Chondrocyte (in vitro differentiated cells): Measurements from ENCODE around the gene REC114. TPM values are rescaled to one million over a fixed set of nuclear protein-coding genes. Genes with fewer than 3 reads are reported as not detected.
A peak's percentile ranks its signal among the peaks of the same experiment; 100 is the strongest.

Source experiments
- DNase-seq: peaks from one replicate; pipeline ENCODE4 v3.0.0; 2021; ENCODE audit warnings: mixed read lengths, low spot score
- H3K27ac Mint-ChIP-seq: one replicate; pipeline ENCODE4 v1.8.0; 2021; ENCODE audit warnings: mild to moderate bottlenecking, moderate library complexity, mixed read lengths; ENCODE audit not compliant: unreplicated experiment
- H3K27me3 Mint-ChIP-seq: 2 replicates; pipeline ENCODE4 v1.8.0; 2021; ENCODE audit warnings: low read depth, mixed read lengths
- H3K36me3 Mint-ChIP-seq: 2 replicates; pipeline ENCODE4 v1.8.0; 2021; ENCODE audit warnings: low read depth, mixed read lengths
- H3K4me1 Mint-ChIP-seq: 2 replicates; pipeline ENCODE4 v1.8.0; 2021; ENCODE audit warnings: low read depth, mild to moderate bottlenecking, mixed read lengths
- H3K4me3 Mint-ChIP-seq: one replicate; pipeline ENCODE4 v1.8.0; 2021; ENCODE audit warnings: mild to moderate bottlenecking, moderate library complexity, mixed read lengths; ENCODE audit not compliant: unreplicated experiment
- H3K9me3 Mint-ChIP-seq: 2 replicates; pipeline ENCODE4 v1.8.0; 2021; ENCODE audit warnings: low read depth, mixed read lengths
- total RNA-seq: library from RNA; stranded (reverse); gene quantifications from 3 replicates; pipeline ENCODE4 v1.2.1, GENCODE V29; 2021
- TF ChIP-seq, protein P1 (sequence below): fragments of 200-600 bp; sonication (generic); IDR thresholded peaks from 2 replicates; pipeline ENCODE4 v1.5.0; 2021; ENCODE audit warnings: antibody characterized with exemption, mild to moderate bottlenecking, moderate library complexity

REC114 gene
- total RNA-seq, 1 donor from 2014 or later = not detected

DNA sequence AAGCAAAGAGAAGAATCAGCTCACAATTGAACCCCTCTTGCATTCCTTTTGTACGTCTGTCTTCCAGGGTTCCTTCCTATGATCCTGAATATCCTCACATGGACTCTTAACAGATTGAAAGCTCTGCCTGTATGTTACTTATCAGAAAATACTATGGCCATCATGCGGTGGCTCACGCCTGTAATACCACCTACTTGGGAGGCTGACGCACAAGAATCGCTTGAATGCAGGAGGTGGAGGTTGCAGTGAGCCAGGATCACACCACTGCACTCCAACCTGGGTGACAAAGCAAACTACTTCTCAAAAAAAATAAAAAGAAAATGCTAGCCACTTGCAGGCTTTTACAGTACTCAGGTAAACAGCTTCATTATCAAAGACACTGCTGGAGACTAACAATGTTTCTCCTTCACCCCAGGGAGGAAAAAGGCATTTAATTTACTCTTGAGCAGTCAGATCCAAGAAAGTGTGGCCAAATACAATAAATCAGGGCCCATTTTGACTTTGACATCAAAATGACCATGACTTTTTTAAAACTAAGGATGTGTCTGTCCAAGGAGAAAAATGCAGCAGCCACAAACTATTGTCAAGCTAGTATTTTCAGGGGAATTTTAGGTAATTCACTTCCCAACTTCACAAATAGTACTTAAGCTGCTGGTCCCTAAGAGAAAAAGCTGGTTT is 162.9 kb downstream of the REC114 start:
- Mint-ChIP-seq H3K36me3 (no peaks in the 10 kb centered on the region), H3K4me3 (no peak overlapping the region), H3K27me3 (no peaks in the 10 kb centered on the region), H3K9me3 (no peaks in the 10 kb centered on the region), H3K4me1 (peaks cover 65% of the 10 kb centered on the region), H3K27ac (peak overlapping the region; percentile 59)
- TF ChIP-seq, protein P1, sequence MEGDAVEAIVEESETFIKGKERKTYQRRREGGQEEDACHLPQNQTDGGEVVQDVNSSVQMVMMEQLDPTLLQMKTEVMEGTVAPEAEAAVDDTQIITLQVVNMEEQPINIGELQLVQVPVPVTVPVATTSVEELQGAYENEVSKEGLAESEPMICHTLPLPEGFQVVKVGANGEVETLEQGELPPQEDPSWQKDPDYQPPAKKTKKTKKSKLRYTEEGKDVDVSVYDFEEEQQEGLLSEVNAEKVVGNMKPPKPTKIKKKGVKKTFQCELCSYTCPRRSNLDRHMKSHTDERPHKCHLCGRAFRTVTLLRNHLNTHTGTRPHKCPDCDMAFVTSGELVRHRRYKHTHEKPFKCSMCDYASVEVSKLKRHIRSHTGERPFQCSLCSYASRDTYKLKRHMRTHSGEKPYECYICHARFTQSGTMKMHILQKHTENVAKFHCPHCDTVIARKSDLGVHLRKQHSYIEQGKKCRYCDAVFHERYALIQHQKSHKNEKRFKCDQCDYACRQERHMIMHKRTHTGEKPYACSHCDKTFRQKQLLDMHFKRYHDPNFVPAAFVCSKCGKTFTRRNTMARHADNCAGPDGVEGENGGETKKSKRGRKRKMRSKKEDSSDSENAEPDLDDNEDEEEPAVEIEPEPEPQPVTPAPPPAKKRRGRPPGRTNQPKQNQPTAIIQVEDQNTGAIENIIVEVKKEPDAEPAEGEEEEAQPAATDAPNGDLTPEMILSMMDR = no peak
- DNase-seq = no peak

DNA sequence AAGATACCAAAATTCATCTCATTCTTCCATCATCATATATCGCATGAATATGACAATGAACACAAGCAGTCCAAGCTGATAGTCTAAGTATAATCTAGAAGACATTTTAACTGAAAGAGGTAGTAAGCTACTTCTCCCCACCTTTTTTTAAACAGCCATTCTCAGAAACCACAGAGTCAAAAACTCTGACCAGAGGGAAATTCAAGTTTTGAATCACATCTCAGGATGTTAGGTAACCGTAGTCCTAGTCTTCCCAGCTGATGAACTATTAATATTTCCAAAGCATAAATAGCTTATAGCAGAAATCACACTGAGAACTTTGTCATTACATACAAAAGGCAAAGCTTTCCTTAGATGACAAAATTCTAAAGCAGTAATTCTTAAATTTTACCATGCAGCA is 164.4 kb downstream of the REC114 start:
- H3K4me1 Mint-ChIP-seq = peaks cover 73% of the 10 kb centered on the region
- TF ChIP-seq, protein P1 = no peak
- H3K9me3 Mint-ChIP-seq = no peaks in the 10 kb centered on the region
- no peaks in the 10 kb centered on the region for H3K27me3 Mint-ChIP-seq
- no peaks in the 10 kb centered on the region for H3K36me3 Mint-ChIP-seq
- peak overlapping the region; percentile 34 for H3K27ac Mint-ChIP-seq
- no peak overlapping the region for H3K4me3 Mint-ChIP-seq
- DNase-seq = no peak

DNA sequence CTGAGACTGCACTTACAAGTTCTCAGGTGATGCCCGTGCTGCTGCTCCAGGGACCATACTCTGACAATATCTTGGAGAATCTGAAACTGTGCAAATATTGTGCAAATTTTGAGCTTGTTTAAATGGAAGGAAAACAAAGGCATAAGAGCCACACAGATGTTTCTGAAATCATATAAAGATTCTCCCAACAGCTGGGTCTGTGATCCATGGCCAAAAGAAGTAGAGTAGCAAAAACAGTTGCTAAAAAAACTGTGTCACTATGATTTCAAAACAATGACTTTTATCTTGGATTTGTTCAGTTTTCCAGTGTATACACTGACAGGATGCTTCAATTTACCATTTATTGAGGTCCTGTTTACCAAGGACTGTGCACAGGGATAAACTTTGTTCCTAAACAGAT is 164.9 kb downstream of the REC114 start:
- Mint-ChIP-seq H3K4me1 (peaks cover 75% of the 10 kb centered on the region), H3K27ac (no peak overlapping the region), H3K27me3 (no peaks in the 10 kb centered on the region)

DNA sequence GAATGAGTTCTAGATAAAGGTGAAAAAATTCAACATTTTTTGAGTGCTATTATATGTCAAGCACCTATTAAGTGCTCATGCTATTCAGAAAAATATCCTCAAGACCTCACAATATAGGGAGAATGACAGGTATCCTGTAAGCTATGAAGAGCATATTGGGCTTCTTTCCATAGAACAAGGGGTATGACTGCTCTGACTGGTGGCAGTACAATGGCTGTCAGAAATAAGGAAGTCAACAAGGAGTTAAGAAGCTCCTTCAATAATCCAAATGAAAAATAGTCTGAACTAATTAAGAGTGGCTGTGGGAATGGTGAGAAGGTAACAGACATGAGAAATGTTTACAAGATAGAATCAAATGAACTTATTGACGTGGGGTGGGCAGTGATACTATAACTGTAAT is 165.5 kb downstream of the REC114 start:
- peak overlapping the region; percentile 84 for H3K27ac Mint-ChIP-seq
- TF ChIP-seq, protein P1 = no peak

More for the DNA sequence above, 164.9 kb downstream of the REC114 start:
- TF ChIP-seq, protein P1 = no peak
- Mint-ChIP-seq H3K4me3 (no peak overlapping the region), H3K9me3 (no peaks in the 10 kb centered on the region), H3K36me3 (no peaks in the 10 kb centered on the region)
- no peak for DNase-seq

DNA sequence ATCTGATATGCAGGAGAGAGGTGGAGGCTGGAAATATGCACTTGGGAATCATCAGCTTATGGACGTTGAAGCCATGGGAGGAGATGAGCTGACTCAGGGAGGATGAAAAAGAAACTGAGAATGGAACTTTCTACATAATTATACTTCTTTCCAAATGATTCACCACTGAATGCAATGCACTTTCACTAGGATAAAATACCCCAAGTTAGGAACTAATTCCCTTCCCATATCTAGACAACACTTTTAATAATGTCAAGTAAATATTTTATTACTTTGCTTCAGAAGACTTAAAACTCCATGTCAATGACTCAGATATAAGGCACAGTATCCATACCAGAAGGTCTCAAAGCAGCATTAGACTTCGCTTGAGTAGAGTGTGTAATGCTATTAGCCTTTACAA is 166.0 kb downstream of the REC114 start:
- no peaks in the 10 kb centered on the region for H3K36me3 Mint-ChIP-seq
- no peaks in the 10 kb centered on the region for H3K9me3 Mint-ChIP-seq
- DNase-seq = no peak
- H3K27me3 Mint-ChIP-seq = no peaks in the 10 kb centered on the region
- TF ChIP-seq, protein P1 = no peak
- H3K4me1 Mint-ChIP-seq = peaks cover 75% of the 10 kb centered on the region
- no peak overlapping the region for H3K4me3 Mint-ChIP-seq
- H3K27ac Mint-ChIP-seq = peak overlapping the region; percentile 84

More for the DNA sequence above, 165.5 kb downstream of the REC114 start:
- Mint-ChIP-seq H3K9me3 (no peaks in the 10 kb centered on the region), H3K4me3 (no peak overlapping the region), H3K4me1 (peaks cover 78% of the 10 kb centered on the region), H3K36me3 (no peaks in the 10 kb centered on the region), H3K27me3 (no peaks in the 10 kb centered on the region)
- DNase-seq = no peak

Other genes with a start within 250 kb of the REC114 start
- 0.05 TPM in 2 of 3 replicates, not detected in the other for gene HCN4, start 74.2 kb upstream of the REC114 start, total RNA-seq
- gene NPTN, start 190.2 kb downstream of the REC114 start, total RNA-seq = 232 to 256 TPM (median 252 TPM) in 3 replicates
- gene CD276, start 241.2 kb downstream of the REC114 start, total RNA-seq = 157 to 196 TPM (median 192 TPM) in 3 replicates